LoVo (cell line): ENCODE measurements around the gene SLX4.
"Not testable (repeated sequence)": the region's sequence is repeated elsewhere in the genome, so short reads cannot be mapped to it uniquely, and the experiment has no call there.

Source experiments
- DNase-seq: peaks from one replicate; pipeline ENCODE4 v3.0.0-alpha.2; 2016; ENCODE audit warnings: low spot score

The SLX4 gene

GRCh38 chr16:3642397-3643094 is 31.1 kb upstream of the SLX4 start:
- DNase-seq, result no peak

GRCh38 chr16:3641801-3642396 is 30.5 kb upstream of the SLX4 start:
- DNase-seq, result no peak

- DNase-seq, result no peak
These were observed 29.5 kb upstream of the SLX4 start for GRCh38 chr16:3640632-3641501.

GRCh38 chr16:3640207-3640606 is 28.8 kb upstream of the SLX4 start:
- no peak for DNase-seq

GRCh38 chr16:3638916-3639644 is 27.7 kb upstream of the SLX4 start:
- DNase-seq, result no peak

- peak; percentile 36 for DNase-seq
These were observed 26.0 kb upstream of the SLX4 start for GRCh38 chr16:3637371-3637923.

- no peak for DNase-seq
These were observed 14.7 kb upstream of the SLX4 start for GRCh38 chr16:3625911-3626732.

- no peak for DNase-seq
These were observed 13.9 kb upstream of the SLX4 start for GRCh38 chr16:3625331-3625730.

- no peak for DNase-seq
These were observed 12.2 kb upstream of the SLX4 start for GRCh38 chr16:3623642-3624041.

- peak; percentile 75 for DNase-seq
These were observed 7.3 kb upstream of the SLX4 start for GRCh38 chr16:3618769-3619141.

GRCh38 chr16:3612510-3613466 is 1.4 kb upstream of the SLX4 start:
- no peak for DNase-seq

- DNase-seq, result no peak
These were observed 684 bp downstream of the SLX4 start for GRCh38 chr16:3610698-3611145.

- no peak for DNase-seq
These were observed 1.3 kb downstream of the SLX4 start for GRCh38 chr16:3609895-3610697.

- not testable (repeated sequence) for DNase-seq
These were observed 2.4 kb downstream of the SLX4 start for GRCh38 chr16:3608976-3609375.

GRCh38 chr16:3608069-3608468 is 3.3 kb downstream of the SLX4 start:
- no peak for DNase-seq

- DNase-seq, result no peak
These were observed 3.8 kb downstream of the SLX4 start for GRCh38 chr16:3607634-3608033.

GRCh38 chr16:3607161-3607560 is 4.2 kb downstream of the SLX4 start:
- no peak for DNase-seq

- no peak for DNase-seq
These were observed 5.0 kb downstream of the SLX4 start for GRCh38 chr16:3606441-3606840.

- no peak for DNase-seq
These were observed 9.1 kb downstream of the SLX4 start for GRCh38 chr16:3602320-3602653.
